GM18858 (cell line): ENCODE data around the gene TNNC2.
"Not testable (repeated sequence)": the region's sequence is repeated elsewhere in the genome, so short reads cannot be mapped to it uniquely, and the experiment has no call there.

Experiments
- ATAC-seq: cut with Tn5 transposase; IDR thresholded peaks from one replicate; pipeline ENCODE4 v1.9.1; 2021; ENCODE audit not compliant: unreplicated experiment

TNNC2 gene

DNA sequence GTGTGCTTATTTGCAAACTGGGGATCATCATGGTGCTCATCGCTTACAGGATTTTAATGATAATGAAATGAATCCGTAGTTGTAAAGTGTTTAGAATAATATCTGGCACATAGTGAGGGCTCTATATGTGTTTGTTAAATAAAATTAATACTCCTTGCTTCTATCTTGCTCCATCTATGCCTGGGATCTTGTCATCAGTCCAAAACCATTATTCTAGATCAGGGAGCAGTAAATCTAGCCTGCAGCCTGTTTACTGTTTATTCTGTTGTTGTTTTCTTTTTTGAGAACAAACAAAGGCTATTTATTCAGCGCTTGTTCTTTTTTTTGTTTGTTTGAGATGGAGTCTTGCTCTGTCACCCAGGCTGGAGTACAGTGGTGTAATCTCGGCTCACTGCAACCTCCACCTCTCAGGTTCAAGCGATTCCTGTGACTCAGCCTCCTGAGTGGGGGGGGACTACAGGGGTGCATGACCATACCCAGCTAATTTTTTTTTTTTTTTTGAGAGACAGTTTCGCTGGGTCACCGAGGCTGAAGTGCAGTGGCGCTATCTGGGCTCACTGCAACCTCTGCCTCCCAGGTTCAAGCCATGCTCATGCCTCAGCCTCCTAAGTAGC is 22.0 kb upstream of the TNNC2 start:
- no peak for ATAC-seq

GRCh38 chr20:45848421-45848820 is 21.3 kb upstream of the TNNC2 start:
- ATAC-seq, result no peak

- no peak for ATAC-seq
Observed at GRCh38 chr20:45845452-45845851, 18.3 kb upstream of the TNNC2 start.

- no peak for ATAC-seq
Observed at GRCh38 chr20:45843506-45843905, 16.4 kb upstream of the TNNC2 start.

DNA sequence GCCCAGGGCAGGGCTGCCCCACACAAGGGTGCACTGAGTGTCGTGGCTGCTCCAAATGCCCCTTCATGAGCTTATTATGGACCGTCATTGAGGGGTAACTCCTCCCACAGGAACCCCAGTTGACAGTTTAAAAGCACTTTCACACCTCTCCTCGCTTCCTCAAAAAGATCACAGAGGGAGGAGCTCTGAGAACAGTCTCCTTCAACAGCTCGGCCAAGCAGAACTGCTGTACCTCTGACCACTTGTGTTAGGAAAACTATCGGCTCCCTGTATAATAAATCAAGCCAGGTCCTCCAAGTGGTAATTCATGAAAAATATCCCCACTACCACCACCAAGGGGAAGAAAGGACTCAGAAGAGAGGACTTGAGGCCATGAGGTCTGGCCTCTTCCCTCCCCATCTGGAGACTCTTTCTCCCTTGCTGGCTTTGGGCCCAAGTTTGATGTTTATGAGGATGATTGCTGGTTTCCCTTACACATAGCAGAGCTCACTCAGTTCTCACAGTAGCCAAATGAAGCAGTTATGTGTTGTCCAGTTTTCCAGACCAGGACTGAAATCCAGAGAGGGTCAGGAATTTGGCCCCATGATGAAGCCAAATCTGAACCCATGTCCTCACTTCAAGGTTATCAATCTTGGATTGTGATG is 15.2 kb upstream of the TNNC2 start:
- ATAC-seq, result no peak

DNA sequence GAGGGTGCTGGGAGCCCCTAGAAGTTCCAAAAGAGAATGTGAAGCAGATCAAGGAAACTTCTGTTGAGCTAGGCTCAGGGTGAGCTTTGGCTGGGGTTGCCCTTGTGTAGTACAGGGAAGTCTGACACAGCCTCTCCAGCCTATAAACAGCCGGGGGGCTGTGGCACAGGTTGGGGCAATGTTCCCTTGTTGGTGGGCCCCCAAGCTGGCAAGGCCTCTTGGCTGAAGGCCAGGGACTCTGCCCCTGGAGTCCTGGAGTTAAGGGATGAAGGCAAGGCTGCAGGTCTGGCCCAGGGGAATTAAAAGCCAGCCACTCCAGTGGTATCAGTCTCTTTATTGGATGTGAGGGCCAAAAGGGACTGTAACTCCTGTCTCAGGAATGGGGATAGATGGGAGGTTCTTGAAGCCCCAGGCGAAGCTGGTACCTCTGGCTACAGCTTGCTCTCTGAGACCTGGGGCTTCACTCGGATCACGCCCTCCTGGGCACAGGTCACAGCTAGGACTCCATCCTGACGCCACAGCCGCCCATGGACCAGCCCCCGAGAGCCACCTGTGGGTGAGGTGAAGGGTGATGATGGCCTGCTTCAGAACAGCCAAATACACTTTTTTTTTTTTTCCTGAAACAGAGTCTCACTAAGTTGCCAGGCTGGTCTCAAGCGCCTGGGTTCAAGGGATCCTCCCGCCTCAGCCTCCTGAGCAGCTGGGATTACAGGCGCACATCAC is 14.5 kb upstream of the TNNC2 start:
- no peak for ATAC-seq

- ATAC-seq, result no peak
Observed at GRCh38 chr20:45840700-45841198, 13.6 kb upstream of the TNNC2 start.

GRCh38 chr20:45836841-45837240 is 9.7 kb upstream of the TNNC2 start:
- ATAC-seq, result no peak

- ATAC-seq, result no peak
Observed at GRCh38 chr20:45835825-45836224, 8.7 kb upstream of the TNNC2 start.

DNA sequence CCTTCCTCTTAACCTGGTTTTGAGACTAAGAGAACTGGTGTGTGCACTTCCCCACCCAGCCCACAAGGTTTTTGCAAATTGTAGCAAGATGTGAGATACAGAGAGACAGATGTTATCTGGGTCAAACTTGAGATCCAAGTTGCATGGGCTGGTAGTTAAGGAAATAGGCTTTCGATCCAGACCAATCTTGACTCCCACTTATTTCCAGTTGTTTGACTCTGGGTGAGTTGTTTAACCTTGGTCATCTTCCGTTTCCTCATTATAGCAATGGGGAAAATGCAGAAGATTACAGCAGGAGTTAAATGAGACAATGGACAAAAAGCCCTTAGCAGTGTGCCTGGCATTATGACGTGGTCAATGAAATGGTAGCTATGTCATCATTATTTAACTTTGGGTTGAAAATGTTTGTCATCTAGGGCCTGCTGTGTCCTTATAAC is 8.2 kb upstream of the TNNC2 start:
- no peak for ATAC-seq

- no peak for ATAC-seq
Observed at GRCh38 chr20:45834797-45835161, 7.7 kb upstream of the TNNC2 start.

DNA sequence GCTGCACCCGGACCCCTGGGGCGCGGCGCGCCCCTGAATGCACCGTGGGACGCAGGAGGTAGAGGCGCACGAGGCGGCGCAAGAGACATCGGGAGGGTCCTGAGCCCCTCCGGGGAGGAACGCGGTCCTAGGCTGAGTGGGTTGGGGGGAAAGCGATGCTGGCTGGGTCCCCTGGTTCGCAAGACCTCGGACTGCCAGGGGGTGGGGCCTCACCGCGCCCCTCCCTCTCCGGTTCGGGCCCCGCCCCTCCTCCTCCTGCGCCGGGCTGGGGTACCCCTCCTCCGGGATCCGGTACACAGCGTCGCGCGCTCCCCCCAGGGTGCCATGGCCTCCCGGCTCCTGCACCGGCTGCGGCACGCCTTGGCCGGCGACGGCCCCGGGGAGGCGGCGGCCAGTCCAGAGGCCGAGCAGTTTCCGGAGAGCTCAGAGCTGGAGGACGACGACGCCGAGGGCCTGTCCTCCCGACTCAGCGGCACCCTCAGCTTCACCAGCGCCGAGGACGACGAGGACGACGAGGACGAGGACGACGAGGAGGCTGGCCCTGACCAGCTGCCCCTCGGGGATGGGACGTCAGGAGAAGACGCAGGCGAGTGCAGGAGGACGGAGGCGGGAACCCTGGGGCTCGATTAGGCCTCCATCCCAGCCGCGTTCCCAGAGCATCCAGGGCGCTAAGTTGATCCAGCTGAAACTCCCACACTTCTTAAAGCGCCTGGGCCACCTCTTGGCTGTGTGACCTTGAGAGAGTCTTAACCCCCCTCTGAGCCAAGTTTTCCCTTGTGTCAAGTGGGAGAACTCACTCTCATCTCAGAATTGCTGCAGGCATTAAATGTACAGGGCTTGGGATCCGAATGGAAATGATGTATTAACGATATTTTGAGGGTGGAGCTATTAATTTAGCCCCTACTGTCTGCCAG is 7.0 kb upstream of the TNNC2 start:
- ATAC-seq, result no peak

GRCh38 chr20:45833030-45833882 is 6.1 kb upstream of the TNNC2 start, which contains the start of gene SNX21:
Gene SNX21 (plus strand): TSS chr20:45833799. CDS start chr20:45833920, 121 bp downstream.
- ATAC-seq, result no peak

GRCh38 chr20:45832619-45833018 is 5.5 kb upstream of the TNNC2 start:
- ATAC-seq, result no peak

DNA sequence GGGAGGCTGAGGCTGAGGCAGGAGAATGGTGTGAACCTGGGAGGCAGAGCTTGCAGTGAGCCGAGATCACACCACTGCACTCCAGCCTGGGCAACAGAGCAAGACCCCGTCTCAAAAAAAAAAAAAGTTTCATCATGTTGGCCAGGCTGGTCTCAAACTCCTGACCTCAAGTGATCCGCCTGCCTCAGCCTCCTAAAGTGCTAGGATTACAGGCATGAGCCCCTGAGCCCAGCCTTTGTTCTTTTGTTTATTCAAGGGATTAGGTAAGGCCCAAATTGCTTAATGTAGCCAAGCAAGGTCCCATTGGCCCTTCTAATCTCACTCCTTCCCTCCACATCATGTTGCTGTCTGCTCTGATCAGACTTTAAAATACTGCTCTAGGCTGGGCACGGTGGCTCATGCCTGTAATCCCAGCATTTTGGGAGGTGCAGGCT is 2.6 kb upstream of the TNNC2 start:
- ATAC-seq, result not testable (repeated sequence)

- no peak for ATAC-seq
Observed at GRCh38 chr20:45828589-45828988, 1.5 kb upstream of the TNNC2 start.

- ATAC-seq, result no peak
Observed at GRCh38 chr20:45827712-45828111, 600 bp upstream of the TNNC2 start.

GRCh38 chr20:45826381-45827019 is 612 bp downstream of the TNNC2 start:
- ATAC-seq, result no peak
